NCI-H510A (cell line): ENCODE measurements around the gene DCLRE1A.
"Not testable (repeated sequence)": the region's sequence is repeated elsewhere in the genome, so short reads cannot be mapped to it uniquely, and the experiment has no call there.

Source experiments
- DNase-seq: peaks from one replicate; lab custom pipeline; 2025; lab: John Stamatoyannopoulos, UW

Gene DCLRE1A

GRCh38 chr10:113858541-113858940 is 4.7 kb upstream of the DCLRE1A start:
- no peak for DNase-seq

GRCh38 chr10:113857210-113857609 is 3.3 kb upstream of the DCLRE1A start:
- DNase-seq: no peak

- no peak for DNase-seq
Observed at GRCh38 chr10:113856563-113856962, 2.7 kb upstream of the DCLRE1A start.

- peak; percentile 57 for DNase-seq
Observed at GRCh38 chr10:113854761-113855588, 1.1 kb upstream of the DCLRE1A start.

GRCh38 chr10:113853578-113854012 is 287 bp downstream of the DCLRE1A start:
- DNase-seq: no peak

GRCh38 chr10:113849946-113850345 is 3.9 kb downstream of the DCLRE1A start:
- no peak for DNase-seq

GRCh38 chr10:113849140-113849803 is 4.6 kb downstream of the DCLRE1A start:
- DNase-seq: no peak

GRCh38 chr10:113846036-113846435 is 7.8 kb downstream of the DCLRE1A start:
- no peak for DNase-seq

GRCh38 chr10:113843972-113844485 is 9.9 kb downstream of the DCLRE1A start:
- DNase-seq: peak; percentile 48

GRCh38 chr10:113842171-113842570 is 11.7 kb downstream of the DCLRE1A start:
- DNase-seq: no peak

- DNase-seq: not testable (repeated sequence)
Observed at GRCh38 chr10:113828567-113828966, 25.3 kb downstream of the DCLRE1A start.

GRCh38 chr10:113825791-113826190 is 28.1 kb downstream of the DCLRE1A start:
- no peak for DNase-seq

GRCh38 chr10:113823389-113823788 is 30.5 kb downstream of the DCLRE1A start:
- no peak for DNase-seq

GRCh38 chr10:113822174-113822573 is 31.7 kb downstream of the DCLRE1A start:
- no peak for DNase-seq

- not testable (repeated sequence) for DNase-seq
Observed at GRCh38 chr10:113821306-113821705, 32.6 kb downstream of the DCLRE1A start.

GRCh38 chr10:113820507-113820906 is 33.4 kb downstream of the DCLRE1A start:
- no peak for DNase-seq

GRCh38 chr10:113819989-113820388 is 33.9 kb downstream of the DCLRE1A start:
- no peak for DNase-seq

GRCh38 chr10:113814700-113815099 is 39.2 kb downstream of the DCLRE1A start:
- not testable (repeated sequence) for DNase-seq

GRCh38 chr10:113808168-113808567 is 45.7 kb downstream of the DCLRE1A start:
- DNase-seq: no peak

GRCh38 chr10:113806503-113806902 is 47.4 kb downstream of the DCLRE1A start:
- no peak for DNase-seq

GRCh38 chr10:113802997-113803396 is 50.9 kb downstream of the DCLRE1A start:
- DNase-seq: no peak

GRCh38 chr10:113801569-113801968 is 52.3 kb downstream of the DCLRE1A start:
- DNase-seq: no peak

GRCh38 chr10:113791691-113792090 is 62.2 kb downstream of the DCLRE1A start:
- DNase-seq: no peak
